ENCODE data around the gene ATP2B2.
"Not testable (repeated sequence)": the region's sequence is repeated elsewhere in the genome, so short reads cannot be mapped to it uniquely, and the experiment has no call there.

ATP2B2 gene

GRCh38 chr3:10547841-10548783, 42.7 kb upstream of the ATP2B2 start:
- Histone ChIP-seq H3K36me3 (ENCODE audit: control insufficient read depth in 1 of 2, insufficient read depth in 2 of 2, low read length in 2 of 2) (no peaks in the 10 kb centered on the region), H3K9me3 (ENCODE audit: control insufficient read depth in 1 of 2, low read length in 2 of 2) (peaks cover 0 to under 1% of the 10 kb centered on the region in 2 donors), H3K27me3 (ENCODE audit: low read depth, low read length) (no peaks in the 10 kb centered on the region), H3K4me1 (ENCODE audit: control insufficient read depth in 1 of 2, insufficient read depth in 2 of 2, low read length in 2 of 2) (peaks cover 0 to 8% of the 10 kb centered on the region in 2 donors), H3K27ac (ENCODE audit: low read length) (no peak overlapping the region), H3K4me3 (ENCODE audit: low read depth in 1 of 2, low read length in 2 of 2) (no peak overlapping the region)

DNA sequence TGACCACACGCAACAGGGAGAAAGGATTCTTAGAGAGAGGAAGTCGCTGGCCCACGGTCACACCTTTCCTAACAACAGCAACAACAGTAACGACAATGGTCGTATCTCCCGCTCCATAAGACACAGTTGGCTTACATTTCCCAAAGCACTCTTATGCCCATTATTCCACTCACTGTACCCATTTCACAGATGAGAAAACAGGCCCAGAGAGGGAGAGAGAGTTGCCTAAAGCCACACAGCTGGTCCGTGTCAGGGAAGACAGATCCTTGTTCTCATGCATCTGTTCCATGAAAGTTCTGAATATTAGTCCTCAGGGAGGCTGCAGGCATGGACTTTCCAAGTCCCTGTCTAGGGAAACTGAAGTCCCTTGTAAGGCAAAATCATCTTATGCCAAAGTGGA, 42.0 kb upstream of the ATP2B2 start:
- H3K36me3 ChIP-seq (ENCODE audit: control insufficient read depth in 1 of 2, insufficient read depth in 2 of 2, low read length in 2 of 2) = no peaks in the 10 kb centered on the region
- H3K27me3 ChIP-seq (ENCODE audit: low read depth, low read length) = no peaks in the 10 kb centered on the region
- H3K4me3 ChIP-seq (ENCODE audit: low read depth in 1 of 2, low read length in 2 of 2) = no peak overlapping the region
- H3K9me3 ChIP-seq (ENCODE audit: control insufficient read depth in 1 of 2, low read length in 2 of 2) = peaks cover 0 to 5% of the 10 kb centered on the region in 2 donors
- H3K4me1 ChIP-seq (ENCODE audit: control insufficient read depth in 1 of 2, insufficient read depth in 2 of 2, low read length in 2 of 2) = peaks cover 0 to 8% of the 10 kb centered on the region in 2 donors
- H3K27ac ChIP-seq (ENCODE audit: low read length) = no peak overlapping the region

GRCh38 chr3:10546820-10547263, 41.5 kb upstream of the ATP2B2 start:
- no peak overlapping the region for H3K4me3 ChIP-seq (ENCODE audit: low read depth in 1 of 2, low read length in 2 of 2)
- H3K4me1 ChIP-seq (ENCODE audit: control insufficient read depth in 1 of 2, insufficient read depth in 2 of 2, low read length in 2 of 2) = peaks cover 0 to 8% of the 10 kb centered on the region in 2 donors
- peaks cover 0 to 5% of the 10 kb centered on the region in 2 donors for H3K9me3 ChIP-seq (ENCODE audit: control insufficient read depth in 1 of 2, low read length in 2 of 2)
- no peaks in the 10 kb centered on the region for H3K36me3 ChIP-seq (ENCODE audit: control insufficient read depth in 1 of 2, insufficient read depth in 2 of 2, low read length in 2 of 2)
- H3K27ac ChIP-seq (ENCODE audit: low read length) = no peak overlapping the region
- H3K27me3 ChIP-seq (ENCODE audit: low read depth, low read length) = no peaks in the 10 kb centered on the region

DNA sequence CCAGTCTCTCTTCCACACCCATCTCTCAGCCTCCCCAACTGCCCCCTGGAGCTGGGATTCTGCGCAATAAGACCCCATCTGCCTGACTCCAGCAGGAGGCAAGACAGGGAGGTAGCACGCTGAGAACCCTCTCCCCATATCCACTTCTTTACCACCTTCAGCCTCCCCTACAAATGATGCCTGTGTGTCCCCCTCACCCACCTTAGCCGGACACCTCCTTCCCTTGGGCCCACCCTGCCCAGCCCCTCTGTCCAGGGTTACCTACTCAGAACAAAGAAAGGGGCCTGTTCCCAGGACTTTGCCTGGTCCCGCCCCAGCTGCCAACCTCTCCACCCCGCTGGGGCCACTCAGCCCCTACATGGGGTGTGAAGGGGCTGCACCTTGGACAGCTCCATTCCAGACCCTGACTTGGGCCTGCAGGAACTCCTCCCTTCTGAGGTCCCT, 40.8 kb upstream of the ATP2B2 start:
- H3K36me3 ChIP-seq (ENCODE audit: control insufficient read depth in 1 of 2, insufficient read depth in 2 of 2, low read length in 2 of 2) = no peaks in the 10 kb centered on the region
- H3K9me3 ChIP-seq (ENCODE audit: control insufficient read depth in 1 of 2, low read length in 2 of 2) = peaks cover 0 to 5% of the 10 kb centered on the region in 2 donors
- H3K27ac ChIP-seq (ENCODE audit: low read length) = no peak overlapping the region
- H3K27me3 ChIP-seq (ENCODE audit: low read depth, low read length) = no peaks in the 10 kb centered on the region
- no peak overlapping the region for H3K4me3 ChIP-seq (ENCODE audit: low read depth in 1 of 2, low read length in 2 of 2)
- peaks cover 0 to 7% of the 10 kb centered on the region in 2 donors for H3K4me1 ChIP-seq (ENCODE audit: control insufficient read depth in 1 of 2, insufficient read depth in 2 of 2, low read length in 2 of 2)

GRCh38 chr3:10542518-10542917, 37.1 kb upstream of the ATP2B2 start:
- H3K27ac ChIP-seq (ENCODE audit: low read length) = no peak overlapping the region
- H3K9me3 ChIP-seq (ENCODE audit: control insufficient read depth in 1 of 2, low read length in 2 of 2) = peaks cover 0 to 5% of the 10 kb centered on the region in 2 donors
- H3K4me1 ChIP-seq (ENCODE audit: control insufficient read depth in 1 of 2, insufficient read depth in 2 of 2, low read length in 2 of 2) = no peaks in the 10 kb centered on the region
- H3K27me3 ChIP-seq (ENCODE audit: low read depth, low read length) = no peaks in the 10 kb centered on the region
- no peak overlapping the region for H3K4me3 ChIP-seq (ENCODE audit: low read depth in 1 of 2, low read length in 2 of 2)
- no peaks in the 10 kb centered on the region for H3K36me3 ChIP-seq (ENCODE audit: control insufficient read depth in 1 of 2, insufficient read depth in 2 of 2, low read length in 2 of 2)

- H3K4me1 ChIP-seq (ENCODE audit: control insufficient read depth in 1 of 2, insufficient read depth in 2 of 2, low read length in 2 of 2); H3K9me3 ChIP-seq (ENCODE audit: control insufficient read depth in 1 of 2, low read length in 2 of 2); H3K27me3 ChIP-seq (ENCODE audit: low read depth, low read length); H3K4me3 ChIP-seq (ENCODE audit: low read depth in 1 of 2, low read length in 2 of 2); H3K36me3 ChIP-seq (ENCODE audit: control insufficient read depth in 1 of 2, insufficient read depth in 2 of 2, low read length in 2 of 2); H3K27ac ChIP-seq (ENCODE audit: low read length): not testable (repeated sequence)
These were observed 35.0 kb upstream of the ATP2B2 start for GRCh38 chr3:10540347-10540746.

DNA sequence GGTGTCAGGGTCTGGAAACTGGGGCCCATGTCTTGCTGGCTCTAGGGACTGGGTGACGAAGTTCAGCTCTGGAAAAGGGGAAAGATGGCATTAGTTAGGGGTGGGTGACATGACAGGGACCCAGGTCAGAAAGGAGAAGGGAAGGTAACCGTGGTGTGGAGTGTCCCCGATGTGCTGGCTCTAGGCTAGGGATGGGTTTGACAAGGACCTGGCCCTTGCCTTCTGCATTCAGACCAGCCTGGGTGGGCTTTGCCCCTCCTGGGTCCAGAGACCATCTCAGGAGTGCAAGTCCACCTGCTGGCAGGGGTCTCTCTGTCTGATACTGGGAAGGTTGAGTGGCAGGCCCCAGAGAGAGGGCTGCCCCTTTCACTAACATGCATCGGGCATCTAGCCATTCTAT, 28.7 kb upstream of the ATP2B2 start:
- Histone ChIP-seq H3K4me3 (ENCODE audit: low read depth in 1 of 2, low read length in 2 of 2) (no peak overlapping the region), H3K36me3 (ENCODE audit: control insufficient read depth in 1 of 2, insufficient read depth in 2 of 2, low read length in 2 of 2) (no peaks in the 10 kb centered on the region), H3K27me3 (ENCODE audit: low read depth, low read length) (no peaks in the 10 kb centered on the region), H3K9me3 (ENCODE audit: control insufficient read depth in 1 of 2, low read length in 2 of 2) (no peaks in the 10 kb centered on the region), H3K4me1 (ENCODE audit: control insufficient read depth in 1 of 2, insufficient read depth in 2 of 2, low read length in 2 of 2) (no peaks in the 10 kb centered on the region), H3K27ac (ENCODE audit: low read length) (no peak overlapping the region)

- no peaks in the 10 kb centered on the region for H3K27me3 ChIP-seq (ENCODE audit: low read depth, low read length)
These were observed 28.3 kb upstream of the ATP2B2 start for GRCh38 chr3:10533737-10534023.

DNA sequence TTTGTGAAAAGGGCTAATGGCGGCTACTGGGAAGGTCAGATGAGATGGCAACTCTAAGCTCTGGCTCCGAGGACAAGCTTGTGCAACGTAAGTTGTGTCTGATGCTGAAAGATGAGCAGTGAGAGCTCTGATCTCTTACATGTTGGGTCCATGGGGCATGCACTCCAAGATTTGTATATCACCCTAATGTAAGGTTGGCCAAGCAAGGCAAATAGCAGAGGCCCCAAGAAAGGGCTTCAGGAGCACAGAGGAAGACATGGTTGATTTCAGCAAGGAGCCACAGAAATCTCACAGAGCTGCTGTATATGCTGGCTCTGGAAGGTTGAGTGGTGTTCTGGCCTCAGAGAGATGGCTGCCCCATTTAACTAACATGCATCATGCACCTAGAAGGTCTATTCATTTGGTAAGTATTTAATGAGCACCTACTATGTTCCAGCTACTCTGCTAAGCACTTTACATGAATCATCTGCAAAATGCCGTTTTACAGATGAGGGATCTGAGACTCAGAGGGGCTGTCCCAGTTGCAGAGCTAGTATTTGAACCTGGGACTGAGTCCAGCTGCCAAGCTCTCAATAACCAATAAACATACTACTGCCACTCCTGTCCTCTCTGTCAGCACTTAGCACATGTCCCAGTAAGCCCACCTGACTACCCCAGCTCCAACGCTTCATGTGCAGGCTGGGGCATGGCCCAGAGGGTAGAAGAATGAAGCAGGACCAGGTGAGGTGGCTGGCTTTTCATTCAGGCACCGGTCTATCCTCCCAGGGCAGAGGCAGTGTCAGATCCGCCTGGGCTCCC, 27.8 kb upstream of the ATP2B2 start:
- Histone ChIP-seq H3K27me3 (ENCODE audit: low read depth, low read length) (no peaks in the 10 kb centered on the region), H3K9me3 (ENCODE audit: control insufficient read depth in 1 of 2, low read length in 2 of 2) (no peaks in the 10 kb centered on the region), H3K4me3 (ENCODE audit: low read depth in 1 of 2, low read length in 2 of 2) (no peak overlapping the region), H3K4me1 (ENCODE audit: control insufficient read depth in 1 of 2, insufficient read depth in 2 of 2, low read length in 2 of 2) (no peaks in the 10 kb centered on the region), H3K36me3 (ENCODE audit: control insufficient read depth in 1 of 2, insufficient read depth in 2 of 2, low read length in 2 of 2) (no peaks in the 10 kb centered on the region), H3K27ac (ENCODE audit: low read length) (no peak overlapping the region)

More at GRCh38 chr3:10533737-10534023, 28.3 kb upstream of the ATP2B2 start:
- Histone ChIP-seq H3K36me3 (ENCODE audit: control insufficient read depth in 1 of 2, insufficient read depth in 2 of 2, low read length in 2 of 2) (no peaks in the 10 kb centered on the region), H3K4me3 (ENCODE audit: low read depth in 1 of 2, low read length in 2 of 2) (no peak overlapping the region), H3K9me3 (ENCODE audit: control insufficient read depth in 1 of 2, low read length in 2 of 2) (no peaks in the 10 kb centered on the region), H3K27ac (ENCODE audit: low read length) (no peak overlapping the region), H3K4me1 (ENCODE audit: control insufficient read depth in 1 of 2, insufficient read depth in 2 of 2, low read length in 2 of 2) (no peaks in the 10 kb centered on the region)

- Histone ChIP-seq H3K4me3 (ENCODE audit: low read depth in 1 of 2, low read length in 2 of 2) (no peak overlapping the region), H3K27ac (ENCODE audit: low read length) (no peak overlapping the region), H3K9me3 (ENCODE audit: control insufficient read depth in 1 of 2, low read length in 2 of 2) (no peaks in the 10 kb centered on the region), H3K36me3 (ENCODE audit: control insufficient read depth in 1 of 2, insufficient read depth in 2 of 2, low read length in 2 of 2) (no peaks in the 10 kb centered on the region), H3K27me3 (ENCODE audit: low read depth, low read length) (no peaks in the 10 kb centered on the region), H3K4me1 (ENCODE audit: control insufficient read depth in 1 of 2, insufficient read depth in 2 of 2, low read length in 2 of 2) (no peaks in the 10 kb centered on the region)
These were observed 25.6 kb upstream of the ATP2B2 start for GRCh38 chr3:10531031-10531430.

DNA sequence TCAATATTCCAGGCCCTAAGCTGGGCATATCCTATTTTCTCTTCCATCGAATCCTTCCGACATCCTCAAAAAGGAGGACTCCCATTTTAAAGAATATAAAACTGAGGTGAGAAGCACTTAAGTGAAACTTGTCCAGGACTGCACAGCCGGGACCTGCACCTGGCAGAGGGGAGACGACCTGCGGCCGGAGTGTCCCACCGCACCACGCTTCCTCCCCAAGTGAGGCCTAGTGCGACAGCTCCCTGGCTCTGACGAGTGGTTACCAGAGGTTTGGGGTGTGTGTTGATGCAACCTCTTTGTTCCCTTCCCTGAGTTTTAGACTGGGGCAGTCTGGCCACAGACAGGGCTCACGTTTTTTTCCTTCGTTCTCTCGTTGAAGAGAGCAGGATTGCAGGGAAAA, 24.9 kb upstream of the ATP2B2 start:
- Histone ChIP-seq H3K9me3 (ENCODE audit: control insufficient read depth in 1 of 2, low read length in 2 of 2) (no peaks in the 10 kb centered on the region), H3K4me3 (ENCODE audit: low read depth in 1 of 2, low read length in 2 of 2) (no peak overlapping the region), H3K36me3 (ENCODE audit: control insufficient read depth in 1 of 2, insufficient read depth in 2 of 2, low read length in 2 of 2) (no peaks in the 10 kb centered on the region), H3K27ac (ENCODE audit: low read length) (no peak overlapping the region), H3K4me1 (ENCODE audit: control insufficient read depth in 1 of 2, insufficient read depth in 2 of 2, low read length in 2 of 2) (no peaks in the 10 kb centered on the region), H3K27me3 (ENCODE audit: low read depth, low read length) (no peaks in the 10 kb centered on the region)
